Measurements from ENCODE around the gene PDCD4. TPM values are rescaled to one million over a fixed set of nuclear protein-coding genes. Genes with fewer than 3 reads are reported as not detected.
A peak's percentile ranks its signal among the peaks of the same experiment; 100 is the strongest.

PDCD4 gene
- total RNA-seq, 2 experiments from 2014 or later: 59.0 to 116 TPM

DNA sequence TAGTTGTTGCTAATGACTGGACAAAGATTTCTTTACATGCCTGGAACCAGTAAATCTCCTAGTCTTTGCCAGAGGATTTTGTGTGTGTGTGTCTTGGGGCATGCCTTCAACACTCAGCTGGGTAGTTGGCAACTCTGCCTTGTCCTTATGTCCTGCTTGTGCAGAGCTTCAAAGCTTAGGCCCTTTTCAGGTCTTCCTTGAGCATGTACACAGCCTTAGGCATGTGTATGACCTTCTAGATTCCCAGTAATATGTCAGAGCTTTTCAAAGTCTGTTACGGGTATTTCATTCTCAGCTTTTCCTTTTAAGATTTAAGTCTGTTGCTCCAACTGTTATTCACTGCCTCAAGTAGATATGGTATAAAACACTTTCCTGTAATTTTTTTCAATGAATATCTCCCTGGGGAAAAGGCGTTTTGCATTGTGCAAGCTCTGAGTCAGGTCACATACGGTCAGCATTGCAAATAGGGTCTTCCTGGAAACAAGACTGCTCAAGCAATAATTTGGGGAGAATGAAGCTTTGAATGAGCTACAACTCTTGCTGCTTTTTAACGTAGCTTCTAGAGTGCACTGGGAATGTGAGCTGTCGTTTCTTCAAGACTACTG, 73.2 kb downstream of the PDCD4 start:
- peaks cover 30% of the 10 kb centered on the region for H4K20me1 ChIP-seq (ENCODE audit: insufficient read depth, low read length)
- H3K4me1 ChIP-seq (ENCODE audit: insufficient read depth, low read length, poor library complexity, severe bottlenecking): peaks cover 8% of the 10 kb centered on the region
- POLR2A ChIA-PET: interaction anchor here (0.6 to 1.8 kb wide), 11 partner anchors 9 to 168 kb away, joined by 3 to 9 read pairs (median 4); partner anchors contain the start of gene BBIP1
- TF ChIP-seq, protein P1, sequence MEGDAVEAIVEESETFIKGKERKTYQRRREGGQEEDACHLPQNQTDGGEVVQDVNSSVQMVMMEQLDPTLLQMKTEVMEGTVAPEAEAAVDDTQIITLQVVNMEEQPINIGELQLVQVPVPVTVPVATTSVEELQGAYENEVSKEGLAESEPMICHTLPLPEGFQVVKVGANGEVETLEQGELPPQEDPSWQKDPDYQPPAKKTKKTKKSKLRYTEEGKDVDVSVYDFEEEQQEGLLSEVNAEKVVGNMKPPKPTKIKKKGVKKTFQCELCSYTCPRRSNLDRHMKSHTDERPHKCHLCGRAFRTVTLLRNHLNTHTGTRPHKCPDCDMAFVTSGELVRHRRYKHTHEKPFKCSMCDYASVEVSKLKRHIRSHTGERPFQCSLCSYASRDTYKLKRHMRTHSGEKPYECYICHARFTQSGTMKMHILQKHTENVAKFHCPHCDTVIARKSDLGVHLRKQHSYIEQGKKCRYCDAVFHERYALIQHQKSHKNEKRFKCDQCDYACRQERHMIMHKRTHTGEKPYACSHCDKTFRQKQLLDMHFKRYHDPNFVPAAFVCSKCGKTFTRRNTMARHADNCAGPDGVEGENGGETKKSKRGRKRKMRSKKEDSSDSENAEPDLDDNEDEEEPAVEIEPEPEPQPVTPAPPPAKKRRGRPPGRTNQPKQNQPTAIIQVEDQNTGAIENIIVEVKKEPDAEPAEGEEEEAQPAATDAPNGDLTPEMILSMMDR (conservative IDR thresholded peaks at IDR 0.05; ENCODE audit: low read length): no peak
- peaks cover 100% of the 10 kb centered on the region for H3K36me3 ChIP-seq (ENCODE audit: insufficient read depth, low read length)
- no peak overlapping the region for H2AFZ ChIP-seq (ENCODE audit: low read length)
- peaks cover 100% of the 10 kb centered on the region for H3K79me2 ChIP-seq (ENCODE audit: insufficient read depth, low read depth, low read length)
- H3K4me3 ChIP-seq (ENCODE audit: low read depth, low read length, poor library complexity, severe bottlenecking): no peak overlapping the region
- CTCF ChIA-PET (ENCODE audit: unreplicated experiment): interaction anchor here (0.5 kb wide), 1 partner anchor 169 kb away, joined by 3 read pairs; no protein-coding TSS in a partner anchor
- BruUV-seq (replicated peaks): no TSS peak
- no peaks in the 10 kb centered on the region for H3K9me2 ChIP-seq (ENCODE audit: insufficient read depth, low read length)
- H3K9me3 ChIP-seq (ENCODE audit: low read length): peaks cover 5% of the 10 kb centered on the region; the same call in 1 of the 2 replicates
- no peak overlapping the region for H3K4me2 ChIP-seq (ENCODE audit: low read length)
- intact Hi-C loops (cut with micrococcal nuclease; ENCODE audit: unreplicated experiment): no loop called here
- DNase-seq (ENCODE audit: low spot score): peak; percentile 15
- no peak overlapping the region for H3K27ac ChIP-seq (ENCODE audit: low read depth, low read length, poor library complexity, severe bottlenecking)

DNA sequence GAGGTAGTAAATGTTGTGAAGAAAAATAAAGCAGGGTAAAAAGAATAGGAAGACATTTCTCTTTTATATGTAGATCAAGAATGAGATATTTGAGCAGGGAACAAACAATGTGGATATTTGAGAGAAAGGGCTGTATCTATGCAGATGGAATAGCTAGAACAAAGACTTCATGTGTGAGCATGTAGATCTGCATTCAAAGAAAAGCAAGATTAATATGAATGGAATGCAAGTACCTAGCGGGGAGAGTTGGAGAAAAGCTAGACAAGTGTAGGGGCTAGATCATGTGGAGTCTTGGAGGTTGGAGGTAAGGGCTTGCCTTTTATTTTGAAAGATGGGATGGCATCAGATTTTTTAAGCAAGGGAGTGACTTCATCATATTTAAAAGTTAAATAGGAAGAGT, 74.8 kb downstream of the PDCD4 start:
- Histone ChIP-seq H3K79me2 (ENCODE audit: insufficient read depth, low read depth, low read length) (peaks cover 100% of the 10 kb centered on the region), H3K9me3 (ENCODE audit: low read length) (no peaks in the 10 kb centered on the region; the same call in 1 of the 2 replicates), H3K36me3 (ENCODE audit: insufficient read depth, low read length) (peaks cover 100% of the 10 kb centered on the region), H3K4me3 (ENCODE audit: low read depth, low read length, poor library complexity, severe bottlenecking) (no peak overlapping the region), H3K27ac (ENCODE audit: low read depth, low read length, poor library complexity, severe bottlenecking) (no peak overlapping the region), H4K20me1 (ENCODE audit: insufficient read depth, low read length) (peaks cover 27% of the 10 kb centered on the region), H3K4me1 (ENCODE audit: insufficient read depth, low read length, poor library complexity, severe bottlenecking) (peaks cover 8% of the 10 kb centered on the region), H3K4me2 (ENCODE audit: low read length) (no peak overlapping the region), H2AFZ (ENCODE audit: low read length) (no peak overlapping the region), H3K9me2 (ENCODE audit: insufficient read depth, low read length) (no peaks in the 10 kb centered on the region)
- no TSS peak for BruUV-seq (replicated peaks)
- intact Hi-C loops (cut with micrococcal nuclease; ENCODE audit: unreplicated experiment): no loop called here
- no peak for DNase-seq (ENCODE audit: low spot score)
- TF ChIP-seq EZH2phosphoT487 (IDR thresholded peaks at IDR 0.05; ENCODE audit: borderline replicate concordance, low read depth, low read length): no peak
- TF ChIP-seq, protein P1 (conservative IDR thresholded peaks at IDR 0.05; ENCODE audit: low read length): no peak
- ChIA-PET POLR2A (interaction anchor here (0.6 to 2.2 kb wide), 3 partner anchors 10 to 766 kb away, joined by 3 to 9 read pairs (median 9); no protein-coding TSS in a partner anchor), CTCF (ENCODE audit: unreplicated experiment) (interaction anchor here (1.0 kb wide), 1 partner anchor 49 kb away, joined by 3 read pairs; no protein-coding TSS in a partner anchor)

DNA sequence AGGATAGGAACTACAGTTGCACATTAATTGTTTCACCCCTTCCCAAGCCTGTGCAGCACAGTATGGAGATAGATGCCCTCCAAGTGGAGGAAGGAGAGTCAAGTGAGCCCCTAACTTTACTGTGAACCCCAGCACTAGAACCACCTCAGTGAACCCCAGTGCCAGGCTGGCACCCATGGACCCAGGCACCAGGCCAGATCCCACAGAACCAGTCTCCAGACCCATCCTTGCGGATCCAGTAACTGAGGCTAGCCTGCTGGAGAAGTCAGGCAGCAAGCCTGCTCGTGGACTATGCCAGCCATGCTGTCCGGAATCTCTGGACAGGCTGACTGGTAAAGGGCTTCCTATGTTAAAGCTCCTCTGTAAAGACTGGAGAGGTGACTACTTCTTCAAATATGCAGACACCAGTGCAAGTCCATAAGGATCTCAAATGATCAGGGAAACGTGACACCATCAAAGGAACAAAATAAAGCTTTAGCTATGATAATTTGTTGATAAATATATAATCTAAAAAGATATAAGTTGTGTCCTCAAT, 75.4 kb downstream of the PDCD4 start:
- BruUV-seq (replicated peaks): no TSS peak
- no peak overlapping the region for H3K4me2 ChIP-seq (ENCODE audit: low read length)
- CTCF ChIA-PET (ENCODE audit: unreplicated experiment): interaction anchor here (1.0 kb wide), 1 partner anchor 48 kb away, joined by 3 read pairs; no protein-coding TSS in a partner anchor
- H3K4me3 ChIP-seq (ENCODE audit: low read depth, low read length, poor library complexity, severe bottlenecking): no peak overlapping the region
- intact Hi-C loops (cut with micrococcal nuclease; ENCODE audit: unreplicated experiment): no loop called here
- no peak for DNase-seq (ENCODE audit: low spot score)
- H3K9me3 ChIP-seq (ENCODE audit: low read length): no peaks in the 10 kb centered on the region; the same call in 1 of the 2 replicates
- peaks cover 100% of the 10 kb centered on the region for H3K36me3 ChIP-seq (ENCODE audit: insufficient read depth, low read length)
- peaks cover 8% of the 10 kb centered on the region for H3K4me1 ChIP-seq (ENCODE audit: insufficient read depth, low read length, poor library complexity, severe bottlenecking)
- peaks cover 100% of the 10 kb centered on the region for H3K79me2 ChIP-seq (ENCODE audit: insufficient read depth, low read depth, low read length)
- no peak overlapping the region for H3K27ac ChIP-seq (ENCODE audit: low read depth, low read length, poor library complexity, severe bottlenecking)
- no peak for TF ChIP-seq EZH2phosphoT487 (IDR thresholded peaks at IDR 0.05; ENCODE audit: borderline replicate concordance, low read depth, low read length)
- TF ChIP-seq, protein P1 (conservative IDR thresholded peaks at IDR 0.05; ENCODE audit: low read length): no peak
- POLR2A ChIA-PET: interaction anchor here (0.6 to 2.2 kb wide), 7 partner anchors 10 to 766 kb away, joined by 3 to 9 read pairs (median 3); no protein-coding TSS in a partner anchor
- peaks cover 22% of the 10 kb centered on the region for H4K20me1 ChIP-seq (ENCODE audit: insufficient read depth, low read length)
- no peaks in the 10 kb centered on the region for H3K9me2 ChIP-seq (ENCODE audit: insufficient read depth, low read length)
- H2AFZ ChIP-seq (ENCODE audit: low read length): no peak overlapping the region
